H1 (cell line): ENCODE data around the gene LINGO4. TPM values are rescaled to one million over a fixed set of nuclear protein-coding genes. Genes with fewer than 3 reads are reported as not detected.

Experiments
- KDM4A ChIP-seq: IDR thresholded peaks from one replicate; pipeline ENCODE4 v1.7.1; 2012; ENCODE audit warnings: low read depth, mild to moderate bottlenecking, moderate library complexity, low read length, inconsistent platforms; ENCODE audit not compliant: severe bottlenecking
- polyA plus RNA-seq, 7 experiments: library from polyadenylated mRNA; depleted of rRNA in 3 of 7; stranded (reverse) in 5 of 7; unstranded in 2 of 7; fragments of >200 nt in 5 of 7; fragments of 200-250 nt in 2 of 7; gene quantifications; 1 replicate in 5 of 7; 2 replicates in 1 of 7; 4 replicates in 1 of 7; pipeline versions ENCODE4 v1.2.1 to v1.2.3, GENCODE V29; 2011 to 2013; ENCODE audit warnings: missing spikeins in 2 of 7, mixed read lengths in 2 of 7
- total RNA-seq: library from RNA; stranded (reverse); fragmentation: NEBNext Ultra II Directional; extraction: Animal tissue kit (Norgen Biotek cat#: 25700); gene quantifications from 2 replicates; pipeline ENCODE4 v1.2.1, GENCODE V29; 2021

LINGO4 gene
- total and polyA plus RNA-seq, 2 of the 8 experiments (the other 6 are each of a cell fraction or from before 2014, with no cell fraction given), result 0.03 TPM; not detected in 1

DNA sequence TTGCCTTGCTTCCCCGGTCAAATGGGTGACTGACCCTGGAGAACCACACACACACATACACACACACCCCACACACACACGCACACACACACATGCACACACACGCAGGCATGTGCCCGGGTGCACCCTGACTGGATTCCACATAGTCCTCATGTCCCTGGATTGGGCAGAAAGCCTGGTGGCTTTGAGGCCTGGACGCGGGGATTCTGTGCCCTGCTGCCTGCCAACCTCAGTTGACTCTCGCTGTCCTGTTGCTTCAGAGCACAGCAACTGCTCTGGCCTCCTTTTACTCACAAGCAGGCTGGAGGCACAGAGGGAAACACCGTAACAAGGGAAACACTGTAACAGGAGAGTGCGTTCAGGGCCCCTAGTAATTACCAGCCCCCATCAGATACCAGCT lies 20.0 kb upstream of the LINGO4 start (continued):
- TF ChIP-seq KDM4A, result no peak
